C4-2B (cell line): ENCODE results near the gene CATSPERD.

Source experiments
- H3K27ac ChIP-seq: fragments of 450-650 bp; 2 replicates; pipeline ENCODE4 v1.5.1; 2017
- CTCF ChIP-seq: fragments of 450-650 bp; conservative IDR thresholded peaks from 2 replicates; pipeline ENCODE4 v1.5.1; 2017; ENCODE audit warnings: mild to moderate bottlenecking
- ZFX ChIP-seq: fragments of 450-650 bp; IDR thresholded peaks from 2 replicates; pipeline ENCODE4 v1.6.1; 2017

CATSPERD gene

GRCh38 chr19:5680437-5681368 lies 39.7 kb upstream of the CATSPERD start, which contains the start of the genes HSD11B1L and MICOS13:
Gene HSD11B1L, plus strand, starts transcription at chr19:5681027. Its CDS starts 3,806 bp downstream, at chr19:5684833.
Gene MICOS13, minus strand, starts transcription at chr19:5680516. Its CDS starts 30 bp downstream, at chr19:5680486.
- no peak for TF ChIP-seq CTCF
- TF ChIP-seq ZFX: no peak
- H3K27ac ChIP-seq: peak within 1 kb of the TSS; percentile 80

GRCh38 chr19:5681391-5682106 lies 38.9 kb upstream of the CATSPERD start:
- no peak overlapping the region; the same call in 1 of the 2 replicates for H3K27ac ChIP-seq
- TF ChIP-seq ZFX (no peak), CTCF (no peak)

- H3K27ac ChIP-seq: no peak overlapping the region
- TF ChIP-seq CTCF (no peak), ZFX (no peak)
Measured at GRCh38 chr19:5682107-5682482, 38.3 kb upstream of the CATSPERD start.

GRCh38 chr19:5683177-5683886 lies 37.1 kb upstream of the CATSPERD start:
- H3K27ac ChIP-seq: no peak overlapping the region
- TF ChIP-seq CTCF: no peak
- TF ChIP-seq ZFX: no peak

GRCh38 chr19:5684694-5685430 lies 35.6 kb upstream of the CATSPERD start:
- TF ChIP-seq ZFX: no peak
- TF ChIP-seq CTCF: no peak
- H3K27ac ChIP-seq: no peak overlapping the region

GRCh38 chr19:5686326-5686646 lies 34.2 kb upstream of the CATSPERD start:
- peak overlapping the region; percentile 67 for H3K27ac ChIP-seq
- no peak for TF ChIP-seq CTCF
- TF ChIP-seq ZFX: peak; percentile 27; the same call in 1 of the 2 replicates
